WERI-Rb-1 (cell line): ENCODE measurements around the gene MTHFD2L.

Source experiments
- DNase-seq: peaks from one replicate; pipeline ENCODE4 v3.0.0-alpha.2; 2020
- H3K27ac ChIP-seq: fragments of 250-450 bp; sonication (Bioruptor Pico); 2 replicates; pipeline ENCODE4 v1.5.1; 2020; ENCODE audit warnings: mild to moderate bottlenecking, moderate library complexity
- H3K27me3 ChIP-seq: fragments of 250-450 bp; sonication (Bioruptor Pico); 2 replicates; pipeline ENCODE4 v1.5.1; 2021; ENCODE audit warnings: mild to moderate bottlenecking, low read depth, moderate library complexity; ENCODE audit not compliant: insufficient read depth, severe bottlenecking
- H3K36me3 ChIP-seq: fragments of 250-450 bp; sonication (Bioruptor Pico); 2 replicates; pipeline ENCODE4 v1.5.1; 2020; ENCODE audit warnings: mild to moderate bottlenecking, moderate library complexity
- H3K4me3 ChIP-seq: 2 replicates; pipeline ENCODE4 v1.5.1; 2011; ENCODE audit warnings: low read depth, mild to moderate bottlenecking, control low read depth, low read length
- H3K9me3 ChIP-seq: fragments of 250-450 bp; sonication (Bioruptor Pico); 2 replicates; pipeline ENCODE4 v1.5.1; 2021; ENCODE audit warnings: mild to moderate bottlenecking, moderate library complexity; ENCODE audit not compliant: severe bottlenecking
- TF ChIP-seq, protein P1 (sequence below): IDR thresholded peaks from 2 replicates; pipeline ENCODE4 v1.5.1; 2011; ENCODE audit warnings: low read depth, mild to moderate bottlenecking, control low read depth, inconsistent platforms, low read length

Gene MTHFD2L

DNA sequence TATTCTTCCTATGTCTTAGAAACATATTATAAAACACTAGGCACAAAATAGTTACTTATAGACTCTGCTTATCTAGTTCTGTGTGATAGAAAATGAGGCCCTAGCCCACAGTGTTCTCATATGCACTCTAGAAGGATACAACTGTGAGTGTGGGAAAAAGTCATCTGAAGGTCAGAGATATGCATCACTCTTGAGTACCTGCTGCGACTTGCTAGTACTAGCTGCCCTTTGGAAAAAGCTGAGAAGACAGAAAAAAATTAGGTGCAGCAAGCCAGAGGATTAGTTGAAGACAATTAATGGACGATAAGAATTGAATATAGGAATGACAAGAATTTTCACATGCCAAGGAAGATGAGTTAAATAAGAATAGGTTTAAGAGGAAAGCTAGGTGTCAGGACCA is 61.3 kb downstream of the MTHFD2L start:
- TF ChIP-seq, protein P1, sequence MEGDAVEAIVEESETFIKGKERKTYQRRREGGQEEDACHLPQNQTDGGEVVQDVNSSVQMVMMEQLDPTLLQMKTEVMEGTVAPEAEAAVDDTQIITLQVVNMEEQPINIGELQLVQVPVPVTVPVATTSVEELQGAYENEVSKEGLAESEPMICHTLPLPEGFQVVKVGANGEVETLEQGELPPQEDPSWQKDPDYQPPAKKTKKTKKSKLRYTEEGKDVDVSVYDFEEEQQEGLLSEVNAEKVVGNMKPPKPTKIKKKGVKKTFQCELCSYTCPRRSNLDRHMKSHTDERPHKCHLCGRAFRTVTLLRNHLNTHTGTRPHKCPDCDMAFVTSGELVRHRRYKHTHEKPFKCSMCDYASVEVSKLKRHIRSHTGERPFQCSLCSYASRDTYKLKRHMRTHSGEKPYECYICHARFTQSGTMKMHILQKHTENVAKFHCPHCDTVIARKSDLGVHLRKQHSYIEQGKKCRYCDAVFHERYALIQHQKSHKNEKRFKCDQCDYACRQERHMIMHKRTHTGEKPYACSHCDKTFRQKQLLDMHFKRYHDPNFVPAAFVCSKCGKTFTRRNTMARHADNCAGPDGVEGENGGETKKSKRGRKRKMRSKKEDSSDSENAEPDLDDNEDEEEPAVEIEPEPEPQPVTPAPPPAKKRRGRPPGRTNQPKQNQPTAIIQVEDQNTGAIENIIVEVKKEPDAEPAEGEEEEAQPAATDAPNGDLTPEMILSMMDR, result no peak
- Histone ChIP-seq H3K27ac (no peak overlapping the region), H3K9me3 (no peaks in the 10 kb centered on the region), H3K36me3 (no peaks in the 10 kb centered on the region), H3K27me3 (no peaks in the 10 kb centered on the region), H3K4me3 (no peak overlapping the region)
- no peak for DNase-seq

DNA sequence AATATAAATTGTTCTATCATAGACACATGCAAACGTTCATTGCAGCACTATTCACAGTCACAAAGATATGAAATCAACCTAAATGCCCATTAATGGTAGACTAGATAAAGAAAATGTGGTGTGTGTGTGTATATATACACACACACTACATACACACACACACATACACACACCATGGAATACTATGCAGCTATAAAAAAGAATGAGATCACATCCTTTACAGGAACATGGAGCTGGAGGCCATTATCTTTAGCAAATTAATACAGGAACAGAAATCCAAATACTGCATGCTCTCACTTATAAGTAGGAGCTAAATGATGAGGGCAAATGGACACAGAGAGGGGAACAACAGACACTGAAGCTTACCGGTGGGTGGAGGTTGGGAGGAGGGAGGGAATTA is 65.2 kb downstream of the MTHFD2L start:
- DNase-seq, result no peak
- no peak overlapping the region for H3K27ac ChIP-seq

DNA sequence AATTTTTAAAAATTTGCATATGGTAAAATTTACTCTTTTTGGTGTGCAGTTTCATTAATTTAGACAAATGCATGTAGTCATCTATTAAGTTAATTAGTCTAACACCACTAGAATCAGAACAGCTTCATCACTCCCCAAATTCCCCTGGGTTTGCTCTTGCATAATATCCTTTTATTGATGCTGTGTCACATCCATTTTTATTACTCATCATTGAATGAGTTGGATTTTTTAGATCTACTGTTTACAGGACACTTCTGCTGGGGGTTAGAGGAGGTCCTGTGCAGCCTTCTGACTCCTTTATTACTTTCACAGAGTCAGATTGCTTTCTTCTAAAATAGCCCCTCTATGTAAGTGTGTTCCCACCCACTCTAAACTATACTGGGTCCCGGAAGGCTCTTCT is 65.9 kb downstream of the MTHFD2L start:
- Histone ChIP-seq H3K36me3 (no peaks in the 10 kb centered on the region), H3K4me3 (no peak overlapping the region), H3K9me3 (no peaks in the 10 kb centered on the region), H3K27me3 (no peaks in the 10 kb centered on the region), H3K27ac (no peak overlapping the region)
- no peak for DNase-seq
- TF ChIP-seq, protein P1, result no peak

More for the DNA sequence above, 65.2 kb downstream of the MTHFD2L start:
- TF ChIP-seq, protein P1, result no peak
- Histone ChIP-seq H3K36me3 (no peaks in the 10 kb centered on the region), H3K4me3 (no peak overlapping the region), H3K9me3 (no peaks in the 10 kb centered on the region), H3K27me3 (no peaks in the 10 kb centered on the region)

DNA sequence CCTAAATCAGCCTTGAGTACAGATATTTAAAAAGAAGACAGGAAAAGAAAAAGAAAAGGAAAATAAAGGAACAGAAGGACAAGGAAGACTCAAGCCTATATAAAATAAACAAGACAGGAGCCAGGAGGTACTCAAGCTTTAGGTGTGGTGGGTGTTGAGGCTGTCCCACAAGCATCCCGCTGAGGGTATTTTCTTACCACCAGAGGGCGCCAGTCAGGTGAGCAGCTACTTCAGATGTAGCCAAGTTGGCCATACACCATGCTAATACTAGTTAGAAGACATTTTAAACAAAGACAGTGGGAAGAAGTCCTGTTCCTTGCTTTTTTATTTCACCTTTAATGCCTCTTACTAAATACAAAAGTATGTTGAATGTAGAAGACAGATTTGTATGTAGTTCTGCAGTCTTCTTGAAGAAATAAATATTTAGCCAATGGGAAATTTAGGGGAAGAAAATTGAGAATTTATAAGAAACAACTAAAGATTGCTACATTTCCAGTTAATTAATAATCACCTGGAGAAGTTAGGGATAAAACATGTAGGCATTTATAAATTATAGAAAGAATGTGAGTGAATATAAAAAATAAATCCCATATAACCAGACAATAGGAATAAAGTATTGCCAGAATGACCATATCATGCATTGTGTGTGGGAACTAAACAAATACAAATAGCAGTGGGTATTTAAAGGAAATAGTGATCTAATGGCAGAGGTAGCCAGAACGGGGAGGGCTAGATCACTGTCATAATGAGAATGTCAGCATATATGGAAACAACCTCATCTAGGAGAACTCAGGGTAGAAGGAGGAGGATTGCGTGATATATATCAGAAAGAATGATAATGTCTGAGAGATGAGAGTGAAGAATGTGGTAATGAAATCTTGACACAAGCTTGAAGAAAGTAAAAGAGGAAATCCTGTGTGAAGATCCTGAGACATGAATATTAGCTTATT is 71.0 kb downstream of the MTHFD2L start:
- Histone ChIP-seq H3K9me3 (no peaks in the 10 kb centered on the region), H3K27ac (no peak overlapping the region), H3K36me3 (no peaks in the 10 kb centered on the region), H3K4me3 (no peak overlapping the region), H3K27me3 (no peaks in the 10 kb centered on the region)
- TF ChIP-seq, protein P1, result peak; percentile 83
- peak; percentile 79 for DNase-seq

DNA sequence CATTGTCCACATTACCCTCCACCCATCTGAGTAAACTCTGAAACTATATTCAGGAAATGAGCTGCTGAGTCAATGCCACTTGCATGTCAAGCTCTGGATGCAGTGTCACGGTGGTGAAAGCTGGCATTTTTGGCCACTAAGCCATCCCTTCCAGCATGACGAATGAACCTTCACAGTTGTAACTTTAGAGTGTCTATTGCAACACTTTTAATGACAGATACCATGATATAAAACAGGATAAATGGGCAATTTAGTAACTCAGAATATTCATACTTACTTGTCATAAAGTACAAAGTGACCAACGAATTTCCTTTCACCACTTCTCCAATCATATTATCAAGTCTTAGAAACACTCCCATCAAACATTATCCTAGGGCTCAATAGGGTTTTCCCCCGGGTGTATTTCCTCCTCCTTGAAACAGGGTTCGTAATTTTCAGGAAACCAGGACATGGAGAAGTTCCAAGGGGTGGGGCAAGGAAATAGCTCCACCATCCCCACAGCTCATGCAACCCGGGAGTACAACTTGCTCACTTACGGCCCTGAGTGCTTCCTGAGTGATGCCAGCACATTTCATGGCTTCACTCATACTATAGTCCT is 73.1 kb downstream of the MTHFD2L start:
- H3K4me3 ChIP-seq, result no peak overlapping the region
- TF ChIP-seq, protein P1, result no peak
- no peak for DNase-seq

More for the DNA sequence above, 73.1 kb downstream of the MTHFD2L start:
- Histone ChIP-seq H3K36me3 (no peaks in the 10 kb centered on the region), H3K27ac (no peak overlapping the region), H3K27me3 (no peaks in the 10 kb centered on the region), H3K9me3 (no peaks in the 10 kb centered on the region)
